Measurements from ENCODE around the gene VAV2. TPM values are rescaled to one million over a fixed set of nuclear protein-coding genes. Genes with fewer than 3 reads are reported as not detected.
"Not testable (repeated sequence)": the region's sequence is repeated elsewhere in the genome, so short reads cannot be mapped to it uniquely, and the experiment has no call there.

VAV2 gene
- total RNA-seq, 1 experiment from 2014 or later = 3.5 TPM

DNA sequence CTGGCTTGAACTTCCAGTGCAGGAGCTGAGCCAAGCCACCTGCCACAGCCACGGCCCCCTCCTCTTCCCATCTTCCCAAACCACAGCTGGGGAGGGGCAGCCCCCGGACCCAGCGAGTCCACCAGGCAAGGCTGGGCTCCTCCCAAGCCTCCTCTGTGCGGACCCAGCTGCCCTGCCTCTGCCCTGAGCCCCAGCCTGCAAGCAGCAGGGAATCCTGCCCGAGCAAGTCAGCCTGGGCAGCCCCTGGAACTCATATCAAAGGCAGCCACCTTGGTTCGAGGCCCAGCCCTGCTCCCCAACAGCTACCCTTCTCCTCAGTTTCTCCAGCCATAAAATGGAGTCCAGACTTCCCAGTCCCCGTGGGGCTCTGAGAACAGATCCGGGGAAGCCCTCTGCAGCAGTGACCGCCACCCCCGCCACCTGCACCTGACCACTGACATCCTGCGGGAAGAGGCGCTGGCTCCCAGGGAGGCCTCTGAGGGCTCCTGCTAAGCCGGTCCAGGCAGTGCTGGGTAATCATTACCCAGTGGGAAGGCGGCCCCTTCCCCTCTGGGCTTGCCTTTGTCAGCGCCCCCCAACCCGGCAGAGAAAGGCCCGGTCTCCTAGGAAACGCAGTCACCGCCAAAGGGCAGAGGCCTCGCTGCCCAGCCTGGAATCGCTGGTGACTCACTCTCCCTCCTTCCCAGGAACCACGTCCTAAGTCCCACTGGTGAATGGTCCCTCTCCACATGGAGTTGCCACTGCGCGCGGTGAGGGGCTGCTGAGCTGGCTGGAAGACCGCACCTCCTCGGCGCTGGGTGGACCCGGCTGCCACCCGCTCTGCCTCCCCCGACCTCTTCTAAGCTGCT, 1.5 kb downstream of the VAV2 start:
- Histone ChIP-seq H3K9me3 (ENCODE audit: low read length) (no peaks in the 10 kb centered on the region), H3K79me2 (ENCODE audit: low read length) (no peaks in the 10 kb centered on the region), H3K4me1 (ENCODE audit: low read length) (peaks cover 14% of the 10 kb centered on the region), H4K20me1 (ENCODE audit: insufficient read depth, low read depth, low read length) (peaks cover 50% of the 10 kb centered on the region), H2AFZ (ENCODE audit: low read length) (no peak overlapping the region), H3K36me3 (ENCODE audit: insufficient read depth, low read length) (no peaks in the 10 kb centered on the region), H3K9me2 (replicated peaks; ENCODE audit: insufficient read depth, low read length) (no peaks in the 10 kb centered on the region), H3K27ac (ENCODE audit: low read length) (no peak overlapping the region), H3K27me3 (ENCODE audit: low read length) (no peaks in the 10 kb centered on the region), H3K4me2 (ENCODE audit: low read depth, low read length, poor library complexity, severe bottlenecking) (peak overlapping the region; percentile 97), H3K4me3 (ENCODE audit: low read length) (peak overlapping the region; percentile 75; the same call in 1 of the 2 replicates), H3K9ac (ENCODE audit: low read length) (no peak overlapping the region)
- no peak for DNase-seq

DNA sequence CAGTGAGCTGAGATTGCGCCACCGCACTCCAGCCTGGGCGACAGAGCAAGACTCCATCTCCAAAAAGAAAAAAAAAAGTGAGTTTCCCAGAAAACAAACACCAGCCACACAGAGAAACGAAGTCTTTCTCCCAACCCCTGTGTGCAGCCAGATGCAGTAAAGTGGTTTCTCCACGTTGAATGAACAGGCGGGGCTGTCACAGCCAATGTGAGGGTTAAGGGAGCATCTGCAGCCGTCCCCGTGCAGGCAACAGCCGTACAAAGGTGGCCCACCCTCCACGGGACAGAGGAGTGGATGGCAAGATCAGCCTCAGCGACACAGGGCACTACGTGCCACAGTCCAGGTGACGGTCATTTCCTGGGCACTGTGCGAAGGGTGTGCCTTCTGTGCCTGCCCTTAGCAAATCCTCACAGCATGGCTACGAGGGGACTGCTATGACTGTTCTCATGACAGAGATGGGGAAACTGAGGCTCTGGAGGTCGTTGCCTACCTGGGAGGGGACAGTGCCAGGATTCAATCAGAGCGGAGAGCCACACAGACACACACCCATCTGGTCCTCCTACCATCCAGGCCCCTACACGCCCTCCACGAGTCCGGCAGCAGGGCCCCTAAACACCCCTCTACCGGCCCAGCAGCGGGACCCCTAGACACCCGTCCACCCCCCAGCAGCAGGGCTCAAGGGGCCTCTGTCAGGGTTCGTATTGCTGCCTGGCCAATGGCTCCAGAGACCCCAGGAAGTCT, 2.3 kb downstream of the VAV2 start:
- H3K79me2 ChIP-seq (ENCODE audit: low read length) = no peaks in the 10 kb centered on the region
- no peaks in the 10 kb centered on the region for H3K27me3 ChIP-seq (ENCODE audit: low read length)
- no peaks in the 10 kb centered on the region for H3K9me3 ChIP-seq (ENCODE audit: low read length)
- peaks cover 14% of the 10 kb centered on the region for H3K4me1 ChIP-seq (ENCODE audit: low read length)
- no peak overlapping the region for H3K4me3 ChIP-seq (ENCODE audit: low read length)
- H3K9me2 ChIP-seq (replicated peaks; ENCODE audit: insufficient read depth, low read length) = no peaks in the 10 kb centered on the region
- H3K27ac ChIP-seq (ENCODE audit: low read length) = no peak overlapping the region
- H3K9ac ChIP-seq (ENCODE audit: low read length) = no peak overlapping the region
- H3K4me2 ChIP-seq (ENCODE audit: low read depth, low read length, poor library complexity, severe bottlenecking) = no peak overlapping the region
- DNase-seq = no peak
- peaks cover 48% of the 10 kb centered on the region for H4K20me1 ChIP-seq (ENCODE audit: insufficient read depth, low read depth, low read length)
- no peak overlapping the region for H2AFZ ChIP-seq (ENCODE audit: low read length)
- no peaks in the 10 kb centered on the region for H3K36me3 ChIP-seq (ENCODE audit: insufficient read depth, low read length)

- Histone ChIP-seq H3K4me1 (ENCODE audit: low read length) (peaks cover 14% of the 10 kb centered on the region), H4K20me1 (ENCODE audit: insufficient read depth, low read depth, low read length) (peaks cover 45% of the 10 kb centered on the region)
- H3K4me3 ChIP-seq (ENCODE audit: low read length); H3K79me2 ChIP-seq (ENCODE audit: low read length); H3K9me2 ChIP-seq (replicated peaks; ENCODE audit: insufficient read depth, low read length); H3K9me3 ChIP-seq (ENCODE audit: low read length); H3K36me3 ChIP-seq (ENCODE audit: insufficient read depth, low read length); H3K9ac ChIP-seq (ENCODE audit: low read length); H3K27ac ChIP-seq (ENCODE audit: low read length); H2AFZ ChIP-seq (ENCODE audit: low read length); DNase-seq; H3K4me2 ChIP-seq (ENCODE audit: low read depth, low read length, poor library complexity, severe bottlenecking); H3K27me3 ChIP-seq (ENCODE audit: low read length): not testable (repeated sequence)
Measured at GRCh38 chr9:133988771-133989170, 3.4 kb downstream of the VAV2 start.

DNA sequence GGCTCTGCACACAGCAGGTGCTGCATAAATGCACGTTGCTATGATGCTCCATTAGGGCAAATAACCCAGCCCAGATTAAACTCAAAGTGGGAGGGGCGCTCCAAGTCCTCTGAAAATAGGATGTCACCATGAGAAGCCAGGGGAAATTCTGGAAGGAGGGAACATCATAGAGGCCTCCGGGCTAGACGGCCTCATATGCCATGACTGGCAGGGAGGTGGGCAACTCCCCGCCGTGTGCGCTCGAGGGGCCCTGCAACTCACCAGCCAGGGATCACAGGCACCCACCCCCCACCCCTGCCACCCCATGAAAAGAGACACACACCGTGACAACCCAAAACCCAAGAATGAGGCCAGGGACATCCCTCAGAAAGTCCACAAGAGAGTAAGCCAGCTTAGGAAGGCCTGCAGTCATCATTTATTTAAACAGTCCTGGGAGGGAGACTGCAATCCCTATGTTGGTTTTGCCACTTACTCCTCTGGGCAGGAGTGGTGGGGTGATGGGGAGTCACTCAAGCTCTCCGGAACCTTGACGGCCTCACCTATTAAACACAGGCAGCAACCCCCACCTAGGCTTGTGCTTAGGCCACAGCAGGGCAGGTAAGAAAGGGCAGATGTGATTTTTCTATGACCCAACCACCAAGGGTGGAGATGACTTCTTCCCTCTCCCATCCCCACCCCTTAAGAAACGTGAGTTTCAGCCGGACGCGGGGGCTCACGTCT, 4.0 kb downstream of the VAV2 start:
- no peaks in the 10 kb centered on the region for H3K36me3 ChIP-seq (ENCODE audit: insufficient read depth, low read length)
- H2AFZ ChIP-seq (ENCODE audit: low read length) = no peak overlapping the region
- H3K27me3 ChIP-seq (ENCODE audit: low read length) = no peaks in the 10 kb centered on the region
- no peak overlapping the region for H3K9ac ChIP-seq (ENCODE audit: low read length)
- no peak overlapping the region for H3K4me2 ChIP-seq (ENCODE audit: low read depth, low read length, poor library complexity, severe bottlenecking)
- no peaks in the 10 kb centered on the region for H3K9me2 ChIP-seq (replicated peaks; ENCODE audit: insufficient read depth, low read length)
- peaks cover 8% of the 10 kb centered on the region for H3K4me1 ChIP-seq (ENCODE audit: low read length)
- no peak overlapping the region for H3K27ac ChIP-seq (ENCODE audit: low read length)
- DNase-seq = no peak
- peaks cover 41% of the 10 kb centered on the region for H4K20me1 ChIP-seq (ENCODE audit: insufficient read depth, low read depth, low read length)
- H3K79me2 ChIP-seq (ENCODE audit: low read length) = no peaks in the 10 kb centered on the region
- no peaks in the 10 kb centered on the region for H3K9me3 ChIP-seq (ENCODE audit: low read length)
- no peak overlapping the region for H3K4me3 ChIP-seq (ENCODE audit: low read length)

- H2AFZ ChIP-seq (ENCODE audit: low read length) = no peak overlapping the region
- no peak overlapping the region for H3K9ac ChIP-seq (ENCODE audit: low read length)
- H3K4me2 ChIP-seq (ENCODE audit: low read depth, low read length, poor library complexity, severe bottlenecking) = no peak overlapping the region
- no peaks in the 10 kb centered on the region for H3K9me3 ChIP-seq (ENCODE audit: low read length)
- no peak overlapping the region for H3K27ac ChIP-seq (ENCODE audit: low read length)
- H4K20me1 ChIP-seq (ENCODE audit: insufficient read depth, low read depth, low read length) = peaks cover 41% of the 10 kb centered on the region
- H3K27me3 ChIP-seq (ENCODE audit: low read length) = no peaks in the 10 kb centered on the region
- H3K4me3 ChIP-seq (ENCODE audit: low read length) = no peak overlapping the region
- H3K4me1 ChIP-seq (ENCODE audit: low read length) = peaks cover 4% of the 10 kb centered on the region
- H3K9me2 ChIP-seq (replicated peaks; ENCODE audit: insufficient read depth, low read length) = no peaks in the 10 kb centered on the region
- no peaks in the 10 kb centered on the region for H3K79me2 ChIP-seq (ENCODE audit: low read length)
- no peaks in the 10 kb centered on the region for H3K36me3 ChIP-seq (ENCODE audit: insufficient read depth, low read length)
- no peak for DNase-seq
Measured at GRCh38 chr9:133987446-133987788, 4.7 kb downstream of the VAV2 start.

- H2AFZ ChIP-seq (ENCODE audit: low read length) = no peak overlapping the region
- peaks cover 4% of the 10 kb centered on the region for H3K4me1 ChIP-seq (ENCODE audit: low read length)
- H3K9me3 ChIP-seq (ENCODE audit: low read length) = no peaks in the 10 kb centered on the region
- H3K27me3 ChIP-seq (ENCODE audit: low read length) = no peaks in the 10 kb centered on the region
- H3K4me2 ChIP-seq (ENCODE audit: low read depth, low read length, poor library complexity, severe bottlenecking) = no peak overlapping the region
- no peak for DNase-seq
- H3K27ac ChIP-seq (ENCODE audit: low read length) = no peak overlapping the region
- peaks cover 46% of the 10 kb centered on the region for H4K20me1 ChIP-seq (ENCODE audit: insufficient read depth, low read depth, low read length)
- H3K4me3 ChIP-seq (ENCODE audit: low read length) = no peak overlapping the region
- H3K79me2 ChIP-seq (ENCODE audit: low read length) = no peaks in the 10 kb centered on the region
- H3K36me3 ChIP-seq (ENCODE audit: insufficient read depth, low read length) = no peaks in the 10 kb centered on the region
- H3K9me2 ChIP-seq (replicated peaks; ENCODE audit: insufficient read depth, low read length) = no peaks in the 10 kb centered on the region
- no peak overlapping the region for H3K9ac ChIP-seq (ENCODE audit: low read length)
Measured at GRCh38 chr9:133986774-133987445, 5.2 kb downstream of the VAV2 start.

- Histone ChIP-seq H3K4me2 (ENCODE audit: low read depth, low read length, poor library complexity, severe bottlenecking) (no peak overlapping the region), H3K9me2 (replicated peaks; ENCODE audit: insufficient read depth, low read length) (no peaks in the 10 kb centered on the region), H3K4me1 (ENCODE audit: low read length) (peaks cover 8% of the 10 kb centered on the region), H3K4me3 (ENCODE audit: low read length) (no peak overlapping the region), H3K79me2 (ENCODE audit: low read length) (no peaks in the 10 kb centered on the region), H3K9me3 (ENCODE audit: low read length) (no peaks in the 10 kb centered on the region), H3K36me3 (ENCODE audit: insufficient read depth, low read length) (no peaks in the 10 kb centered on the region), H2AFZ (ENCODE audit: low read length) (no peak overlapping the region), H4K20me1 (ENCODE audit: insufficient read depth, low read depth, low read length) (peaks cover 52% of the 10 kb centered on the region), H3K9ac (ENCODE audit: low read length) (no peak overlapping the region), H3K27me3 (ENCODE audit: low read length) (no peaks in the 10 kb centered on the region), H3K27ac (ENCODE audit: low read length) (no peak overlapping the region)
- no peak for DNase-seq
Measured at GRCh38 chr9:133986061-133986460, 6.1 kb downstream of the VAV2 start.

All from Karpas-422 (cell line).